Measurements from ENCODE around the gene WDR13.

- TF ChIP-seq CTCF (IDR thresholded peaks at IDR 0.05), result no peak
- TF ChIP-seq POLR2A (IDR thresholded peaks at IDR 0.05), result no peak
Measured at GRCh38 chrX:48601741-48602394, 4.6 kb downstream of the WDR13 start.

Data from uterus (tissue), 2 donors.